MG63 (cell line): ENCODE data around the gene GAB2. TPM values are rescaled to one million over a fixed set of nuclear protein-coding genes. Genes with fewer than 3 reads are reported as not detected.
"Not testable (repeated sequence)": the region's sequence is repeated elsewhere in the genome, so short reads cannot be mapped to it uniquely, and the experiment has no call there.

ENCODE experiments used
- DNase-seq: peaks from one replicate; pipeline ENCODE4 v3.0.0-alpha.2; 2020
- H3K27me3 ChIP-seq: fragments of 250-450 bp; sonication (Bioruptor Pico); 2 replicates; pipeline ENCODE4 v1.5.1; 2020; ENCODE audit warnings: mild to moderate bottlenecking, moderate library complexity
- H3K36me3 ChIP-seq: fragments of 250-450 bp; sonication (Bioruptor Pico); 2 replicates; pipeline ENCODE4 v1.5.1; 2020; ENCODE audit warnings: mild to moderate bottlenecking, moderate library complexity
- H3K4me3 ChIP-seq: fragments of 250-450 bp; sonication (Bioruptor Pico); 2 replicates; pipeline ENCODE4 v1.5.1; 2020; ENCODE audit warnings: mild to moderate bottlenecking, moderate library complexity
- H3K9me3 ChIP-seq: fragments of 250-450 bp; sonication (Bioruptor Pico); 2 replicates; pipeline ENCODE4 v1.5.1; 2020; ENCODE audit warnings: mild to moderate bottlenecking, moderate library complexity
- total RNA-seq: library from RNA; depleted of rRNA; stranded (reverse); fragments of >200 nt; shearing (Covaris generic); gene quantifications from 2 replicates; pipeline ENCODE4 v1.2.3, GENCODE V29; 2014; ENCODE audit warnings: low replicate concordance

The GAB2 gene
- total RNA-seq, 1 experiment from 2014 or later = under 0.01 TPM

DNA sequence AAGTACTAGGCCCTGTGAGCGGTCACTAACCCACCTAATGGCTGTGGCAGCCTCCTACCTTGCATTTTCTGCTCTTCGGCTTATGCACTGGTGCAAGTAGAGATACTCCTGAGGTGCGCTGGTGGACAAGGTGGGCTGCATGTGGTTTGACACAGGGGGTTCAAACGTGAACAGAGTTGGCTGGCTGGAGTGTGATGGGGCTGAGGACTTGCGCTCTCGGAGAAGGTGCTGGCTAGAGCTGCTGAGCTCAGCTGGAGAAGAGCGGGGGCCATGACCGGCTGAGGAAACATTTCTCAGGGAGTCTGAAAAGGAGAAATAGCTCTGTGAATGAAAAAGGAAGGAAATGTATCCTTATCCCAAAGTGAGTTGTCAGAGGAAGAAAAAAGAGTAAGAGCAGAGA lies 167.5 kb downstream of the GAB2 start:
- H3K9me3 ChIP-seq = no peaks in the 10 kb centered on the region
- H3K4me3 ChIP-seq = no peak overlapping the region
- no peak for DNase-seq
- no peaks in the 10 kb centered on the region for H3K36me3 ChIP-seq
- no peaks in the 10 kb centered on the region for H3K27me3 ChIP-seq

DNA sequence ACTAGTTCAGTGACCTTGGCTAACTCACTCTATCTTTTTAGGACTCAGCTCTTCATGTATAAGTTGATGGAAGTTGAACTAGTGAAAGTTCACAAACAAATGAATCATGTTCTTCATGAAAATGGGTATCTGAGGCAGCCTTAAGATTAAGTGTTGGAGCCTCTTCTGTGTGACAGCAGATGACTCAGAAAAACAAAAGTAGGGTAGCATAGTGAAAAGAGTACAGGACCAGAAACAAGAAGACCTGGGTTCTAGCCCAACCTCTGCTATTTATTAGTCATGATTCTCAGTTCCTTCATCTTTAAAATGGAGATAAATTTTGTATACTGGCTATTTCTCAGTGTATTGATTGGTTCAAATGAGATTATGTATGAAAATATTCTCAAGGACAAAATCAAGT lies 168.7 kb downstream of the GAB2 start:
- Histone ChIP-seq H3K4me3 (no peak overlapping the region), H3K9me3 (no peaks in the 10 kb centered on the region), H3K36me3 (no peaks in the 10 kb centered on the region), H3K27me3 (no peaks in the 10 kb centered on the region)
- DNase-seq = no peak

DNA sequence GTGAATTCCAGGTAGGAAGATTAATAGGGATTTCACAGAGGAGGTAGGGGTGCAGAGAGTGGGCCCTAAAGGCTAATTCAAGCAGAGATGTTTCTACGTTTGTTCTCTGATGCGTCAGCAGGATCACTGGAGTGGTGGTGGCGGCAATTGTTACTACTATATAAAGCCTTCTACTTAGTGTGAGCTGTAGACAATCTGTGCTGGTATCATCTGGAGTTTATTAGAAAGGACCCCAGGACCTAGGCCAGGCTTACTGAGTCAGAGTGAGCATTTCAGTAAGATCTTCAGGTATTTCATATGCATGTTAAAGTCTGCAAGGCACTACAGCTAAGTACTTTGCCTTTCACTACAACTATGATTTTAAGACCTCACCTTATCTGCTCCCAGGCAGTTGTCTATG lies 169.4 kb downstream of the GAB2 start:
- DNase-seq = no peak
- H3K36me3 ChIP-seq = no peaks in the 10 kb centered on the region
- no peak overlapping the region for H3K4me3 ChIP-seq
- no peaks in the 10 kb centered on the region for H3K27me3 ChIP-seq
- H3K9me3 ChIP-seq = no peaks in the 10 kb centered on the region

DNA sequence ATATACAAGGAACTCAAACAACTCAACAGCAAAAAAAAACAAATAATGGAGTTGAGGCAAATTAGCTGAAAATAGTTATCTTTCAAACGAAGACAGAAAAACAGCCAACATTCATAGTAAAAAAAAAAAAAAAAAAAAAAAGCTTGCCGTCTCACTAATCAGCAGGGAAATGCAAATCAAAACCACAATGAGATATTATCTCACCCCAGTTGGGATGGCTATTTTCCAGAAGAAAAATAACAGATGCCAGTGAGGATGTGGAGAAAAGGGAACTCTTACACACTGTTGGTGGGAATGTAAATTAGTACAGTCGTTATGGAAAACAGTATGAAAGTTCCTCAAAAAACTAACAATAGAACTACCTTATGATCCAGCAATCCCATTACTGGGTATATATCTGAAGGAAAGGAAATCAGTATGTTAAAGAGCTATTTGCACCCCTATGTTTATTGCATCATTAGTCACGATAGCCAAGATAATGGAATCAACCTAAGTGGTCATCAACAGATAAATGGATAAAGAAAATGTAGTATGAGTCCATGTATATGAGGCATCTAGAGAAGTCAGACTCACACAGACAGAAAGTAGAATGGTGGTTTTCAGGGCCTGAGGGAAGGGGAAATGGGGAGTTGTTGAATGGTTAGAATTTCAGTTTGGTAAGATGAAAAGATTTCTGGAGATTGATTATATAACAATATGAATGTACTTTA lies 172.9 kb downstream of the GAB2 start:
- no peaks in the 10 kb centered on the region for H3K36me3 ChIP-seq

DNA sequence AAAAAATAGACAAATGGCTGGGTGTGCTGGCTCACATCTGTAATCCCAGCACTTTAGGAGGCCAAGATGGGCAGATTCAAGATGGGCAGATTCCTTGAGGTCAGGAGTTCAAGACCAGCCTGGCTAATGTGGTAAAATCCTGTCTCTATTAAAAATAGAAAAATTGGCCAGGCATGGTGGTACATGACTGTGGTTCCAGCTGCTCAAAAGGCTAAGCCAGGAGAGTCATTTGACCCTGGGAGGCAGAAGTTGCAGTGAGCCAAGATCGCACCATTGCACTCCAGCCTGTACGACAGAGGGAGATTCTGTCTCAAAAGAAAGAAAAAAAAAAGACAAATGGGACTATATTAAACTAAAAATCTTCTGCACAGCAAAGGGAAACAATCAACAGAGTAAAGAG lies 173.5 kb downstream of the GAB2 start:
- H3K27me3 ChIP-seq = no peaks in the 10 kb centered on the region
- peaks cover 6% of the 10 kb centered on the region; the same call in 1 of the 2 replicates for H3K9me3 ChIP-seq
- DNase-seq = peak; percentile 40
- no peaks in the 10 kb centered on the region for H3K36me3 ChIP-seq
- no peak overlapping the region for H3K4me3 ChIP-seq

More for the DNA sequence above, 172.9 kb downstream of the GAB2 start:
- Histone ChIP-seq H3K9me3 (peaks cover 6% of the 10 kb centered on the region; the same call in 1 of the 2 replicates), H3K4me3 (no peak overlapping the region), H3K27me3 (no peaks in the 10 kb centered on the region)
- DNase-seq = no peak

DNA sequence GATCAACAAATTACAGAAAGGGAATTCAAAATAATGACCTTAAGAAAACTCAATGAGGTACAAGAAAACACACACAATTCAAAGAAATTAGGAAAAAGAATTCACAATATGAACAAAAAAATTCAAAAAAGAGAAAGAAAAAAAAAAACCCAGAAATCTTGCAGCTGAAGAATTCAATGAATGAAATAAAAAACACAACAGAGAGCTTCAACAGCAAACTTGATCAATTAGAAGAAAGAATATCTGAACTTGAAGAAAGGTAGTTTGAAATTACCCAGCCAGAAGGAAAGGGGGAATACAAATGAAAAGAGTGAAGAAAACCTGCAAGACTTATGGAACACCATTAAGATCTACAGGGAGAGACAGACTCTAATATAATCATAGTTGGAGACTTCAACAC lies 176.1 kb downstream of the GAB2 start:
- Histone ChIP-seq H3K36me3 (no peaks in the 10 kb centered on the region), H3K27me3 (no peaks in the 10 kb centered on the region), H3K9me3 (peaks cover 6% of the 10 kb centered on the region; the same call in 1 of the 2 replicates), H3K4me3 (no peak overlapping the region)
- DNase-seq = no peak

DNA sequence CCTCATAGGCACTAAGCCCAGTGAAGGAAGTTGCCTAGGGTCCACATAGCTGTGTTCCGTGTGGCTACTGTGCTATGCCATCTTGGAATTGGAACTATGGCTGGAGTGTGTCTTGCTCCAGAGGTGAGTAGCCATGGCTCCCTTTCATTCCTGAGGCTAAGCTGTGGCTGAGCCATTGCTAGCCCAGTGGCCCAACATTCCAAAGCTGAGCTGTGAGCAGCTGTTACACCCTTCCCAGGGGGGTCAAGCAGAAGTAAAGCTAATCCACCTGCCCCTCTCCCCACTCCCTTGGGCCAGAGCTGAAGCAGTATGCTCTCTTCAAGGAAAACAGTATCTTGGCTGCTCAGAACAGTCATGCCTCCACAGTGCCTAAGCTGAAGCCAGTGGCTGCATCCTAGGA lies 177.8 kb downstream of the GAB2 start:
- no peaks in the 10 kb centered on the region; the same call in 1 of the 2 replicates for H3K27me3 ChIP-seq

DNA sequence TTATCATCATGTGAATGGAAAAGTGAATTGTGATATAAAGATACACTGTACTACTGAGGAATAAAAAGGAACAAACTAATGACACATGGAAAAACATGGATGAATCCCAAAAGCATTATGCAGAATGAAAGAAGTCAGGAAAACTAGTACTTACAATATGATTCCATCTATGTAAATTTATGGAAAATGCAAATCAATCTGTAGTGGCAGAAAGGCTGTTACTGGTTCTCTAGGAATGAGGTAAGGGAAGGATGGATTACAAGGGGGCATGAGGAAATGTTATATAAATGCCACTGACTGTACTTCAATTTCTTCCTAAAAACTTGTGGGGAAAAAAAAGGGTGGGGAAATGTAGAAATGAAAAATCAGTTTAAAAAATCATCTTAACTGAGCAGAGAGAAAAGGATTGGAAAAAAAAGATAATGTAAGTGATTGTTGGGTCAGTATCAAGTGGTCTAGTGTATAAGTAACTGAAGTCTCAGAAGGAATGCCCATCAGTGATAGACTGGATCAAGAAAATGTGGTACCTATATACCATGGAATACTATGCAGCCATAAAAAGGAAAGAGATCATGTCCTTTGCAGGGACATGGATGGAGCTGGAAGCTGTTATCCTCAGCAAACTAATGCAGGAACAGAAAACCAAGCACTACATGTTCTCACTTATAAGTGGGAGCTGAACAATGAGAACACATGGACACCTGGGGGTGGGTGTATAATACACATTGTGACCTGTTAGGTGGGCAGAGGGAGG lies 180.2 kb downstream of the GAB2 start:
- H3K4me3 ChIP-seq = no peak overlapping the region
- no peaks in the 10 kb centered on the region for H3K36me3 ChIP-seq
- DNase-seq = no peak
- no peaks in the 10 kb centered on the region; the same call in 1 of the 2 replicates for H3K27me3 ChIP-seq
- peaks cover 6% of the 10 kb centered on the region; the same call in 1 of the 2 replicates for H3K9me3 ChIP-seq

More for the DNA sequence above, 177.8 kb downstream of the GAB2 start:
- Histone ChIP-seq H3K4me3 (no peak overlapping the region), H3K36me3 (no peaks in the 10 kb centered on the region), H3K9me3 (peaks cover 6% of the 10 kb centered on the region; the same call in 1 of the 2 replicates)
- no peak for DNase-seq

DNA sequence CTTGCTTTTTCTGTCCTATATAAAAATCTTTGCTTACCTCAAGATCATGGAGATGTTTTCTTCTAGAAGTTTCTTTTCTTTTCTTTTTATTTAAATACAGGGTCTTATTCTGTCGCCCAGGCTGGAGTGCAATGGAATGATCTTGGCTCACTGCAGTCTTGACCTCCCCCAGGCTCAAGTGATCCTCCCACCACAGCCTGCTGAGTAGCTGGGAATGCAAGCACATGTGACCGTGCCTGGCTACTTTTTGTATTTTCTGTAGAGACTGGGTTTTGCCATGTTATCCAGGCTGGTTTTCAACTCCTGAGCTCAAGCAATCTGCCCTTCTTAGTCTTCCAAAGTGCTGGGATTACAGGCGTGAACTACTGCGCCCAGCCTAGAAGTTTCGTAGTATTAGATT lies 183.6 kb downstream of the GAB2 start:
- H3K27me3 ChIP-seq = no peaks in the 10 kb centered on the region; the same call in 1 of the 2 replicates
- no peaks in the 10 kb centered on the region for H3K36me3 ChIP-seq
- no peak for DNase-seq
- no peaks in the 10 kb centered on the region for H3K9me3 ChIP-seq
- H3K4me3 ChIP-seq = no peak overlapping the region

DNA sequence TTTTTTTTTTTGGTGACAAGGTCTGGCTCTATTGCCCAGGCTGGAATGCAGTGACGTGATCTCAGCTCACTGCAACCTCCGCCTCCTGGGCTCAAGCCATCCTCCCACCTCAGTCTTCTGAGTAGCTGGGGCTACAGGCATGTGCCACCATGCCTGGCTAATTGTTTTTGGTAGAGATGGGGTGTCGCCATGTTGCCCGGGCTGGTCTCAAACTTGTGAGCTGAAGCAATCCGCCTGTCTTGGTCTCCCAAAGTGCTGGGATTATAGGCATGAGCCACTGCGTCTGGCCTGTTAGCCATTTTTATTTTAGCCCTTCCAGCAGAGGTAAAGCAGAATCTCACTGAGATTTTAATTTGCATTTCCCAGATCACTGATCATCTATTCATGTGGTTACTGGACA lies 184.6 kb downstream of the GAB2 start:
- not testable (repeated sequence) for DNase-seq, H3K9me3 ChIP-seq, H3K4me3 ChIP-seq, H3K27me3 ChIP-seq, H3K36me3 ChIP-seq

DNA sequence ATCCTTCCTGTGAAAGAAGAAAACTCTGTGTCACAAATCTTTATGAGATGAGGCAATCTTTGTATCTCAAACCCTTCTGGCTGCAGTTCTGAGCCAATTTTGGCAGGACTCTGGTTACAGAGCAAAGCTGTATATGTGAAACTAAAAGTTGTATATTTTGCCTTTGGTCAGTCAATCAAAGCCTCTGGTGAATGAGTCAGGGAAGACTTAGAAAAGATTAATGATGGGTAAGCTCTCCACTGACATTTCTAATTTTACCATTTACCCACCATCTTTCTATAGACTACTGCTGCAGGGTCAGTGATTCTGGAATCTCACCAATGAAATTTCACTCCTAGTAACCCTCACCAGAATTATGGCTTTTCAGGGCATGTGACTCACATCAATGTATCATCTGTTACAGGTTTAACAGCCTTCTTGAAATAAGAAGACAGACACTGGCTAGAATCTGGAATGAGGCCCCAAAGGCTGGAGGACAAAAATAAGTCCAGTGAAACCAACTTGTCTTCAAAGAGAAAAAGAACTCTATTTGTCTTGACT lies 185.6 kb downstream of the GAB2 start:
- H3K27me3 ChIP-seq = no peaks in the 10 kb centered on the region; the same call in 1 of the 2 replicates
- no peaks in the 10 kb centered on the region for H3K36me3 ChIP-seq
- peak; percentile 67 for DNase-seq
- no peak overlapping the region for H3K4me3 ChIP-seq
- no peaks in the 10 kb centered on the region for H3K9me3 ChIP-seq

DNA sequence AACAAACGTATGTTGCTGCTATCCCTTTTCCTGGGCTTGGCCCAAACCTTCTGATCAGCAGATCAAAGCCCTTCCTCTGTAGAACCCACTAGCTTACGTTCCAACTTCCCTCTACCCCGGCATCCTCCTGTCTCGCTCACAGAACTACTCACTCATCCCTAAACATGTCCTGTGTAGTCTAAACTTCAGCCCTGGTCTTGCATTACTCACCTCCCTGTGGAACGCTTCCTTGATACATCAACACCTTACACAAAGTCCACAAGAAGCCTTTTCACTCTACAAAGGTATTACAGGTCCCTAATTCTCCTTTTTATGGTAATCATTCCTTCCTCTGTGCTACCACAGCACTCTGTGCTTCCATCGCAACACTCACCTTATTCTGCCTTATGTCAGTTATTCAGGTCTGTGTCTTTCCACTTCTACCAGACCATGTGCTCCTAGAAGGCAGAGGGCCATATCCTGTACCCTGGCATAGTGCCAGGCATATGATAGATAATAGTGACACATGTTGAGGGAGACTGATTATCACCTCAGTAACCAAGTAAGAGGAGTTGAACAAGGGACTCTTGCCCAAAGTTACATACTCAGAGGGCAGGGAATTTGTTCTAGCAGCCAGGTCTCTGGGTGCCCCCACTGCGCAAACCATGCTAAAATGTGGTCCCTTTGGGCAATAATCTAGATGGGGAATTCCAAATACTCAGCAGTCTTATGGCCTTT lies 187.3 kb downstream of the GAB2 start:
- no peak for DNase-seq
- Histone ChIP-seq H3K4me3 (no peak overlapping the region), H3K27me3 (no peaks in the 10 kb centered on the region), H3K9me3 (no peaks in the 10 kb centered on the region), H3K36me3 (no peaks in the 10 kb centered on the region)

DNA sequence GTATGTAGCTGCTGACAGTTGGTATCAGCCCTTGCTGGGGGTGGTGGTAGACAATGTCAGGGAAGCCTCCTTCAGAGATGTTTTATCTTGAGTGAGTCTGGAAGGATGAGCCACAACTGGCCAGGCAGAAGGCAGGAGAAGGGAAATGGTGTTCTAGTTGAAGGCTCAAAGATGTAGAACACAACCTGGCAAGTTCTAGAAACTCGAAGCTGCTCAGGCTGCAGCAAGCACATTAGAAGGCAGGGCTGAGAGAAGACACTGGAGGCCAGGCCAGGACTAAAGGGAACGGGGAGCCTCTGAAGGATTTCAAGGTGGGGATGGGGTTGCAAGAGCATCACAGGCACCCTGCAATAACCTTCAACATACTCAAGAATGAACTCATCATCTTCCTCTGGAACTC lies 188.5 kb downstream of the GAB2 start:
- DNase-seq = no peak
- Histone ChIP-seq H3K4me3 (no peak overlapping the region), H3K36me3 (no peaks in the 10 kb centered on the region), H3K9me3 (no peaks in the 10 kb centered on the region), H3K27me3 (no peaks in the 10 kb centered on the region)

DNA sequence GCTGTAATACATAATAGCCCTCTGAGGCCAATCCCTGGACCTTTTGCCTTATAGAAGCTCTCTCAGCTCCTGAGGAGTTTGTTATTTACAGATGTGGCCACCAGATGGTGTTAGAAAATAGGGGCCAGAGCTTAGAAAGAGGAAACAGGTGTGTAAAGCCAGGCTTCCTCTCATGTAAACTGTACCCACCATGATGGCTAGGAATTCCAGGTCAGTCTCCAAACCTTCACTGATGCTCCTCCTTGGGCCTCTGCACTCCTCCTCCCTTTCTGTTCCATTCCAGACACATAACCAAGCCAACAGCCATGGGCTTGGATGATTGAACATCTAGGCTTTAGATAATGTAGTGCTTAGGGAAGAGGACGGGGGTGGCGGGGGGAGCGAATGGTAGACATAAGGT lies 189.2 kb downstream of the GAB2 start:
- Histone ChIP-seq H3K36me3 (no peaks in the 10 kb centered on the region), H3K9me3 (no peaks in the 10 kb centered on the region), H3K4me3 (no peak overlapping the region), H3K27me3 (no peaks in the 10 kb centered on the region)
- no peak for DNase-seq

DNA sequence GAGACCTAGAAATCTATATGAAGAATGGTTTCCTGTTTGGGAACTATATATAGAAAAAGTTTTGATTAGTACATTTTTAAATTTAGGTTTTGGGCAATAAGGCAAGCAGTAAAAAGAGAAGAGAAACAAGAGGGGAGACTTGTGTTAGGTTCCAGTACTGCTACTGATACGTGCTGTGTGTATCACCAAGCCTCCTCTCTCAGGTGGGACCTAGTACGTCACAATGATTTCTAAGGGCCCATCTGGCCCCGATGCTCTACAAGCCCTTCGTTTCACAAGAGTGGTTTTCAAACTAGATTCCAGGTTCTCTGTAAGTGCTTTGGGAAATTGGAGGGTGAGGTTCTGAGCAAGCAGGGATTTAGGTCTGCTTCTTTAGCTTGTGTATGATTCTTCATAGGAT lies 189.7 kb downstream of the GAB2 start:
- Histone ChIP-seq H3K9me3 (no peaks in the 10 kb centered on the region), H3K36me3 (no peaks in the 10 kb centered on the region), H3K27me3 (no peaks in the 10 kb centered on the region), H3K4me3 (no peak overlapping the region)
- DNase-seq = no peak

DNA sequence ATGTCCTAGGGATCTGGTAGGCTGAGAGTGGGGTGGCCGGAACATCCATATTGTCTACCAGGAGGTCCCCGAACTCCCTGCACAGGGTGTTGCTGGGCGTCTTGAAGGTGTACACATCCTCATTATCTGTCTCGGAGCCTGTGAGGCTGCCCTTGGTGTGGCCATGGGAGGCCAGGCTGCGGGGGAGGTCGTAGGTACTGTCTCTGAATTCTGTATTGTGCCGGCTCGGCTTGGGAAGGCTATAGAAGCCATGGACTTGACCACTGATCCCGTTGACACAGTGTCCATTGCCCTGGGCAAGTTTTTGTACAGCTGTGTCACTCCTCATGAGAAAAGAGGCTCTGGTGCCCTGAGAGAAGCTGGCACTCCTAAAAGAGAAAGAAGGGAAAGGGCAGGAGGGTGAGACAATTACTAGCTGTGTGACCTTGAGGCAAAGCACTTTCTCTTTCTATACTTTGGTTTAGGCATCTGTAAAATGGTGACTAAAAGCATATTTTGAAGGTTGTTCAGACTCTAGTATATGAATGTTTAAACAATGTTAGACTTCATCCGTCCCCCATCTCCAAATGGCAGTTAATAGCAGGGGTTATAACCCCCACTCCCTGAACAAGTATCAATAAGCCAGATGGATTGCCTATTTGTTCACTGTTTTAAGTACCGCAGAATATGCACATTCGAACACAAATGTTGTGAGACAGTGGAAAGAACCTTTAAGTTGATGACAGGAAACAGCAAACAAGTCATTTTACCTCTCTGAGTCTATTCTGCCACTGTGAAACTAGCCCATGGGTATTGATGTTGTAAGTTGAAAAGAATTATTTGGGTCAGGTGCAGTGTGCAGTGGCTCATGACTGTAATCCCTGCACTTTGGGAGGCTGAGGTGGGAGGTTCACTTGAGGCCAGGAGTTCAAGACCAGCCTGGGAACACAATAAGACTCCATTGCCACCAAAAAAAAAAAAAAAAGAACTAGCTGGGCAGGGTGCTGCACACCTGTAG lies 190.6 kb downstream of the GAB2 start:
- H3K36me3 ChIP-seq = no peaks in the 10 kb centered on the region
- H3K27me3 ChIP-seq = no peaks in the 10 kb centered on the region
- DNase-seq = no peak
- H3K4me3 ChIP-seq = no peak overlapping the region
- H3K9me3 ChIP-seq = no peaks in the 10 kb centered on the region
